HL-60 (cell line): ENCODE results near the gene PRDM15.

ENCODE experiments used
- GABPA ChIP-seq: IDR thresholded peaks from 2 replicates; pipeline ENCODE4 v1.6.1; 2012; ENCODE audit warnings: low read depth
- POLR2AphosphoS5 ChIP-seq: IDR thresholded peaks from 2 replicates; pipeline ENCODE4 v1.6.1; 2012; ENCODE audit warnings: low read depth
- TF ChIP-seq, protein P1 (sequence below): IDR thresholded peaks from one replicate; pipeline ENCODE4 v1.5.1; 2011; ENCODE audit warnings: low read length, control low read depth, inconsistent platforms; ENCODE audit not compliant: insufficient read depth
- TF ChIP-seq, protein P2 (sequence below): IDR thresholded peaks from 2 replicates; pipeline ENCODE4 v1.6.1; 2012; ENCODE audit warnings: low read depth; ENCODE audit not compliant: insufficient replicate concordance

DNA sequence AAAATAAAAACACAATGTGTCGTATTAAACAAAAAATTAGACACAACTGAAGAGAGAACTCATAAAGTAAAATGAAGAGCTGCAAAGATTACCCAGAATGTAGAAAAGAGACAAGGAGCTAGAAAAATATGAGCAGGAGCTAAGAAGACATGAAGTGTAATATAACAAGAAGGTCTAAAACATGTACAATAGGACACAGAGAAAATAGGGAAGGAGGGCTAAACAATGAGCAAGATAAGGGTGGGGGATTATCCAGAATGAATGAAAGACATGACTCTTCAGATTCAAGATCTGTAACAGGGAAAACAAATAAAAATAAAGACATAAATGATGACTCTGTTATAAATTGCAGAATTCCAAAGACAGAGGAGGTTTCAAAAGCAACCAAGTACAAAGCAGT, 38.3 kb downstream of the PRDM15 start:
- TF ChIP-seq, protein P1, sequence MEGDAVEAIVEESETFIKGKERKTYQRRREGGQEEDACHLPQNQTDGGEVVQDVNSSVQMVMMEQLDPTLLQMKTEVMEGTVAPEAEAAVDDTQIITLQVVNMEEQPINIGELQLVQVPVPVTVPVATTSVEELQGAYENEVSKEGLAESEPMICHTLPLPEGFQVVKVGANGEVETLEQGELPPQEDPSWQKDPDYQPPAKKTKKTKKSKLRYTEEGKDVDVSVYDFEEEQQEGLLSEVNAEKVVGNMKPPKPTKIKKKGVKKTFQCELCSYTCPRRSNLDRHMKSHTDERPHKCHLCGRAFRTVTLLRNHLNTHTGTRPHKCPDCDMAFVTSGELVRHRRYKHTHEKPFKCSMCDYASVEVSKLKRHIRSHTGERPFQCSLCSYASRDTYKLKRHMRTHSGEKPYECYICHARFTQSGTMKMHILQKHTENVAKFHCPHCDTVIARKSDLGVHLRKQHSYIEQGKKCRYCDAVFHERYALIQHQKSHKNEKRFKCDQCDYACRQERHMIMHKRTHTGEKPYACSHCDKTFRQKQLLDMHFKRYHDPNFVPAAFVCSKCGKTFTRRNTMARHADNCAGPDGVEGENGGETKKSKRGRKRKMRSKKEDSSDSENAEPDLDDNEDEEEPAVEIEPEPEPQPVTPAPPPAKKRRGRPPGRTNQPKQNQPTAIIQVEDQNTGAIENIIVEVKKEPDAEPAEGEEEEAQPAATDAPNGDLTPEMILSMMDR: no peak
- no peak for TF ChIP-seq POLR2AphosphoS5
- TF ChIP-seq, protein P2, sequence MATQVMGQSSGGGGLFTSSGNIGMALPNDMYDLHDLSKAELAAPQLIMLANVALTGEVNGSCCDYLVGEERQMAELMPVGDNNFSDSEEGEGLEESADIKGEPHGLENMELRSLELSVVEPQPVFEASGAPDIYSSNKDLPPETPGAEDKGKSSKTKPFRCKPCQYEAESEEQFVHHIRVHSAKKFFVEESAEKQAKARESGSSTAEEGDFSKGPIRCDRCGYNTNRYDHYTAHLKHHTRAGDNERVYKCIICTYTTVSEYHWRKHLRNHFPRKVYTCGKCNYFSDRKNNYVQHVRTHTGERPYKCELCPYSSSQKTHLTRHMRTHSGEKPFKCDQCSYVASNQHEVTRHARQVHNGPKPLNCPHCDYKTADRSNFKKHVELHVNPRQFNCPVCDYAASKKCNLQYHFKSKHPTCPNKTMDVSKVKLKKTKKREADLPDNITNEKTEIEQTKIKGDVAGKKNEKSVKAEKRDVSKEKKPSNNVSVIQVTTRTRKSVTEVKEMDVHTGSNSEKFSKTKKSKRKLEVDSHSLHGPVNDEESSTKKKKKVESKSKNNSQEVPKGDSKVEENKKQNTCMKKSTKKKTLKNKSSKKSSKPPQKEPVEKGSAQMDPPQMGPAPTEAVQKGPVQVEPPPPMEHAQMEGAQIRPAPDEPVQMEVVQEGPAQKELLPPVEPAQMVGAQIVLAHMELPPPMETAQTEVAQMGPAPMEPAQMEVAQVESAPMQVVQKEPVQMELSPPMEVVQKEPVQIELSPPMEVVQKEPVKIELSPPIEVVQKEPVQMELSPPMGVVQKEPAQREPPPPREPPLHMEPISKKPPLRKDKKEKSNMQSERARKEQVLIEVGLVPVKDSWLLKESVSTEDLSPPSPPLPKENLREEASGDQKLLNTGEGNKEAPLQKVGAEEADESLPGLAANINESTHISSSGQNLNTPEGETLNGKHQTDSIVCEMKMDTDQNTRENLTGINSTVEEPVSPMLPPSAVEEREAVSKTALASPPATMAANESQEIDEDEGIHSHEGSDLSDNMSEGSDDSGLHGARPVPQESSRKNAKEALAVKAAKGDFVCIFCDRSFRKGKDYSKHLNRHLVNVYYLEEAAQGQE: no peak
- no peak for TF ChIP-seq GABPA
